MV-4-11 (cell line): Measurements from ENCODE around the gene SPTB.
"Not testable (repeated sequence)": the region's sequence is repeated elsewhere in the genome, so short reads cannot be mapped to it uniquely, and the experiment has no call there.

Experiments
- DNase-seq: peaks from one replicate; lab custom pipeline; 2025; lab: John Stamatoyannopoulos, UW

The SPTB gene

GRCh38 chr14:64821651-64822050, 58.1 kb downstream of the SPTB start:
- no peak for DNase-seq

- no peak for DNase-seq
Measured at GRCh38 chr14:64818151-64818550, 61.6 kb downstream of the SPTB start.

GRCh38 chr14:64817631-64818030, 62.1 kb downstream of the SPTB start:
- DNase-seq: no peak

- no peak for DNase-seq
Measured at GRCh38 chr14:64816221-64816783, 63.4 kb downstream of the SPTB start.

GRCh38 chr14:64815257-64815656, 64.5 kb downstream of the SPTB start:
- no peak for DNase-seq

GRCh38 chr14:64812412-64812811, 67.3 kb downstream of the SPTB start:
- DNase-seq: no peak

- DNase-seq: no peak
Measured at GRCh38 chr14:64811676-64812075, 68.0 kb downstream of the SPTB start.

- no peak for DNase-seq
Measured at GRCh38 chr14:64808449-64808848, 71.3 kb downstream of the SPTB start.

- DNase-seq: no peak
Measured at GRCh38 chr14:64807551-64807950, 72.2 kb downstream of the SPTB start.

- no peak for DNase-seq
Measured at GRCh38 chr14:64806862-64807495, 72.7 kb downstream of the SPTB start.

GRCh38 chr14:64806202-64806861, 73.4 kb downstream of the SPTB start:
- DNase-seq: no peak

- DNase-seq: not testable (repeated sequence)
Measured at GRCh38 chr14:64805646-64806045, 74.1 kb downstream of the SPTB start.

GRCh38 chr14:64804754-64805260, 74.9 kb downstream of the SPTB start:
- DNase-seq: no peak

- DNase-seq: no peak
Measured at GRCh38 chr14:64801800-64802199, 77.9 kb downstream of the SPTB start.

- DNase-seq: no peak
Measured at GRCh38 chr14:64801046-64801445, 78.7 kb downstream of the SPTB start.

GRCh38 chr14:64800000-64800399, 79.7 kb downstream of the SPTB start:
- DNase-seq: peak; percentile 3

GRCh38 chr14:64799555-64799954, 80.2 kb downstream of the SPTB start:
- no peak for DNase-seq

- DNase-seq: no peak
Measured at GRCh38 chr14:64796369-64796768, 83.3 kb downstream of the SPTB start.

GRCh38 chr14:64795921-64796320, 83.8 kb downstream of the SPTB start:
- no peak for DNase-seq

- DNase-seq: no peak
Measured at GRCh38 chr14:64795211-64795610, 84.5 kb downstream of the SPTB start.

GRCh38 chr14:64792871-64793560, 86.7 kb downstream of the SPTB start:
- DNase-seq: no peak

- no peak for DNase-seq
Measured at GRCh38 chr14:64792231-64792630, 87.5 kb downstream of the SPTB start.

- DNase-seq: no peak
Measured at GRCh38 chr14:64790478-64790877, 89.2 kb downstream of the SPTB start.
